HAP-1 (cell line): ENCODE measurements around the gene LSM14A.
"Not testable (repeated sequence)": the region's sequence is repeated elsewhere in the genome, so short reads cannot be mapped to it uniquely, and the experiment has no call there.

Source experiments
- DNase-seq, 2 experiments: peaks; one replicate each; pipeline ENCODE4 v3.0.0-alpha.2; 2016 to 2020; ENCODE audit warnings: low spot score in 2 of 2
- H3K27me3 ChIP-seq: fragments of 250-450 bp; sonication (Bioruptor Pico); 2 replicates; pipeline ENCODE4 v1.5.1; 2020; ENCODE audit warnings: low read depth, mild to moderate bottlenecking, moderate library complexity
- H3K36me3 ChIP-seq: fragments of 250-450 bp; sonication (Bioruptor Pico); replicated peaks from 2 replicates; pipeline ENCODE4 v1.5.1; 2020; ENCODE audit warnings: mild to moderate bottlenecking
- H3K4me1 ChIP-seq: fragments of 250-450 bp; sonication (Bioruptor Pico); 2 replicates; pipeline ENCODE4 v1.5.1; 2020; ENCODE audit warnings: mild to moderate bottlenecking
- H3K4me3 ChIP-seq: fragments of 250-450 bp; sonication (Bioruptor Pico); 2 replicates; pipeline ENCODE4 v1.5.1; 2020; ENCODE audit warnings: mild to moderate bottlenecking, moderate library complexity
- H3K9me3 ChIP-seq: fragments of 250-450 bp; sonication (Bioruptor Pico); 2 replicates; pipeline ENCODE4 v1.5.1; 2020; ENCODE audit warnings: mild to moderate bottlenecking, moderate library complexity
- in situ Hi-C: fragments of 300-500 bp; cut with MboI; formaldehyde crosslinking; loops from 3 replicates; pipeline ENCODE4 v1.14.3; 2020; ENCODE audit warnings: low sequenced_read_pairs, inconsistent platforms, mixed read lengths

Gene LSM14A

DNA sequence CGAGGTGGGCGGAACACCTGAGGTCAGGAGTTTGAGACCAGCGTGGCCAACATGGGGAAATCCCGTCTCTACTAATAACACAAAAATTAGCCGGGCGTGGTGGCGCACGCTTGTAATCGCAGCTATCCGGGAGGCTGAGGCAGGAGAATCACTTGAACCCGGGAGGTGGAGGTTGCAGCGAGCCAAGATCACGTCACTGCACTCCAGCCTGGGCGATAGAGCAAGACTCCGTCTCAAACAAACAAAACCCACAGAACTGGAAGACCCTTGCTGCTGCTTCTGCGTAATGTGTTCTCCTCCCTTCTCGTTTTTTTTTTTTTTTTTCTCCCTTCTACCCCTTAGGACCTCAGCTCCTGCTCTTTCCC lies 81.4 kb downstream of the LSM14A start:
- in situ Hi-C loops, H3K27me3 ChIP-seq, H3K9me3 ChIP-seq, DNase-seq, H3K36me3 ChIP-seq, H3K4me1 ChIP-seq: not testable (repeated sequence)
- H3K4me3 ChIP-seq = peak overlapping the region; percentile 87

- in situ Hi-C loops = no loop called here
- H3K4me3 ChIP-seq = peak within 1 kb of the TSS; percentile 87
- no peaks in the 10 kb centered on the region for H3K36me3 ChIP-seq
- DNase-seq = peak; percentile 28 to 91
- H3K27me3 ChIP-seq = no peaks in the 10 kb centered on the region
- no peaks in the 10 kb centered on the region for H3K9me3 ChIP-seq
- H3K4me1 ChIP-seq = peaks cover 4% of the 10 kb centered on the region; the same call in 1 of the 2 replicates
Observed at GRCh38 chr19:34254046-34254697, 81.9 kb downstream of the LSM14A start, which contains the start of gene GARRE1. GARRE1 (plus strand) TSS chr19:34254554; CDS start chr19:34300474, 45,920 bp downstream.

GRCh38 chr19:34254698-34255432 lies 82.6 kb downstream of the LSM14A start:
- Histone ChIP-seq H3K27me3 (no peaks in the 10 kb centered on the region), H3K4me3 (peak overlapping the region; percentile 50), H3K4me1 (peaks cover 4% of the 10 kb centered on the region; the same call in 1 of the 2 replicates), H3K36me3 (no peaks in the 10 kb centered on the region), H3K9me3 (no peaks in the 10 kb centered on the region)
- in situ Hi-C loops = no loop called here
- peak in 1 of 2 experiments; percentile 54 for DNase-seq

DNA sequence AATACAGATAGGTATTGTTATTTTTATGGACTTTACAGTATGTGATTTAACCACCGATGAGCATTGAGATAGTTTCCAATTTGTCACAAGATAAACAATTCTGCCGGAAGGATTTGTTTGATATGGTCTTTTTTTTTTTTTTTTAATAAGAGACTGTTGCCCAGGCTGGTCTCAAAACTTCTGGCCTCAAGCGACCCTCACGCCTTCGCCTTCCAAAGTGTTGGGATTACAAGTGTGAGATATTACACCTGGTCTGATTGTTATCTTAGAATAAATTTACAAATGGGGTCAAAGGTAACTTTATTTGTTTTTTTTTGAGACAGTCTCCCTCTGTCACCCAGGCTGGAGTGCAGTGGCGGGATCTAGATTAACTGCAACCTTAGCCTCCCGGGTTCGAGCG lies 83.2 kb downstream of the LSM14A start:
- Histone ChIP-seq H3K36me3 (no peaks in the 10 kb centered on the region), H3K4me3 (peak overlapping the region; percentile 50), H3K27me3 (no peaks in the 10 kb centered on the region), H3K4me1 (peaks cover 4% of the 10 kb centered on the region), H3K9me3 (no peaks in the 10 kb centered on the region)
- DNase-seq = no peak
- in situ Hi-C loops = no loop called here

GRCh38 chr19:34256835-34257558 lies 84.7 kb downstream of the LSM14A start:
- no peak for DNase-seq
- Histone ChIP-seq H3K4me1 (peaks cover 8% of the 10 kb centered on the region), H3K9me3 (no peaks in the 10 kb centered on the region), H3K36me3 (no peaks in the 10 kb centered on the region), H3K4me3 (no peak overlapping the region), H3K27me3 (no peaks in the 10 kb centered on the region)
- in situ Hi-C loops = no loop called here

DNA sequence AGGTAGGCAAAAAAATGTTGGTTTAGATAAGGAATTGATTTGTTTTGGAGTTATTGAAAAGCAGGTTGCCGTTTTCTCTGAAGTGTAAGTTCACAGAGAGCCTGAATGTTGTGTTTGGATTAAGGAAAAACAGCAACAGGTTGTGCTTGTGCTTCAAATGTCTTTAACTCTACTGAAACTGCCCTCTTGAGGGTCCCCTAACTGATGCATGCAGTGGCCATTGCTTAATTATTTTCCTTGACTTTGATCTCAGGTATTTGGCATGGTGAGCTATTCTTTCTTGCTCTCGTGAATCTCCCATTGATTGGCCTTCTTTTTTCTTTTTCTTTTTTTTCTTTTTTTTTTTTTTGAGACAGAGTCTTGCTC lies 85.2 kb downstream of the LSM14A start:
- H3K4me1 ChIP-seq = peaks cover 8% of the 10 kb centered on the region
- H3K9me3 ChIP-seq = no peaks in the 10 kb centered on the region
- DNase-seq = no peak
- H3K36me3 ChIP-seq = no peaks in the 10 kb centered on the region
- in situ Hi-C loops = no loop called here
- no peak overlapping the region for H3K4me3 ChIP-seq
- no peaks in the 10 kb centered on the region for H3K27me3 ChIP-seq

DNA sequence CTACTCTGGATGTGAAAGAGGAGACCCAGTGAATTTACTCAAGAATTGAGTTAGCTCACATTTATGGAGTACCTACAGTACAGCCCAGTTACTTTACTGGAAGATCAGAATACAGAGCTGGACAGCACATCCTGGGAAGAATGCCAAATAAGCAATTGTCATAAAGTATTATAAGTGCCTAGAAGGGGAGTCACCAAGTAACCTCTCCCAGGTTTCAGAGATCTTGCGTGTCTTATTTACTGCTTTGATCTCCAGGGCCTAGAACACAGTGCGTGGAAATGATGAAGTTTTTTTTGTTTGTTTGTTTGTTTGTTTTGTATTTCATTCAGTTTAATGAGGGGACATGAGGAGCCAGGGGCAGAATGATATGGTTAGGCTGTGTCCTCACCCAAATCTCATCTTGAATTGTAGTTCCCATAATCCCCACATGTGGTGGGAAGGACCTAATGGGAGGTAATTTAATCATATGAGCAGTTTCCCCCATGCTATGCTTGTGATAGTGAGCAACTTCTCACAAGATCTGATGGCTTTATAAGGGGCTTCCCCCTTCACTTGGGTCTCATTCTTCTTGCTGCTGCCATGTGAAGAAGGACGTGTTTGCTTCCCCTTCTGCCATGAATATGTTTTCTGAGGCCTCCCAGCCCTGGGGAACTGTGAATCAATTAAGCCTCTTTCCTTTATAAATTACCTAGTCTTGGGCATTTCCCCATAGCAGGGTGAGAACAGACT lies 87.2 kb downstream of the LSM14A start:
- DNase-seq = no peak
- in situ Hi-C loops = no loop called here
- H3K27me3 ChIP-seq = no peaks in the 10 kb centered on the region

GRCh38 chr19:34260771-34261173 lies 88.5 kb downstream of the LSM14A start:
- no peaks in the 10 kb centered on the region for H3K9me3 ChIP-seq
- in situ Hi-C loops = no loop called here
- no peaks in the 10 kb centered on the region for H3K36me3 ChIP-seq
- H3K27me3 ChIP-seq = no peaks in the 10 kb centered on the region
- DNase-seq = no peak
- no peak overlapping the region for H3K4me3 ChIP-seq
- H3K4me1 ChIP-seq = peaks cover 4% of the 10 kb centered on the region

More for the DNA sequence above, 87.2 kb downstream of the LSM14A start:
- H3K9me3 ChIP-seq = no peaks in the 10 kb centered on the region
- H3K4me1 ChIP-seq = peaks cover 8% of the 10 kb centered on the region
- H3K36me3 ChIP-seq = no peaks in the 10 kb centered on the region
- no peak overlapping the region for H3K4me3 ChIP-seq

GRCh38 chr19:34261334-34262109 lies 89.2 kb downstream of the LSM14A start:
- in situ Hi-C loops = no loop called here
- H3K4me3 ChIP-seq = no peak overlapping the region
- DNase-seq = no peak

DNA sequence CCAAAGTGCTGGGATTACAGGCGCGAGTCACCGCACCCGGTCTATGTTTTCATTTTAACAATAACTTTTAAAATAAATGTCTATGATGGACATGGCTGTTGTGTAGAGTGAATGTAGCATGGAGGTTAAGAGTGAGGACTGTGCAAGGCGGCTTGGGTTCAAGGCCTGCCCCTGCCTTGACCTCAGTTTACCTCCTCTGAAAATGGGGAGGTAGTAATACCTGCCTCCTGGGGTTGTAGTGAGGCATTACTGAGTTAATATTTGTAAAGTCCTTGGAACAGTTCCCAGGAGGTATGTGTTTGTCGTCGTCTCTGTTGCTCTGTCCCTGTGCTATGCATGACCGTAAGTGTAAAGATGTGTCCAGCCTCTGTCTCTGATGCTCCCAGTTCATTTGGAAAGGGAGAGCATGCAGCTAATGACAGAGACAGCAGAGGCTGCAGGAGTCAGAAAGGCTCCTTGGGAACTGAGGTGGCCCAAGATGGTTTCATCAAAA lies 91.5 kb downstream of the LSM14A start:
- Histone ChIP-seq H3K27me3 (no peaks in the 10 kb centered on the region), H3K36me3 (no peaks in the 10 kb centered on the region), H3K9me3 (no peaks in the 10 kb centered on the region), H3K4me1 (peaks cover 4% of the 10 kb centered on the region), H3K4me3 (no peak overlapping the region)
- in situ Hi-C loops = no loop called here
- DNase-seq = no peak

More at GRCh38 chr19:34261334-34262109, 89.2 kb downstream of the LSM14A start:
- Histone ChIP-seq H3K4me1 (peaks cover 4% of the 10 kb centered on the region), H3K36me3 (no peaks in the 10 kb centered on the region), H3K9me3 (no peaks in the 10 kb centered on the region), H3K27me3 (no peaks in the 10 kb centered on the region)

DNA sequence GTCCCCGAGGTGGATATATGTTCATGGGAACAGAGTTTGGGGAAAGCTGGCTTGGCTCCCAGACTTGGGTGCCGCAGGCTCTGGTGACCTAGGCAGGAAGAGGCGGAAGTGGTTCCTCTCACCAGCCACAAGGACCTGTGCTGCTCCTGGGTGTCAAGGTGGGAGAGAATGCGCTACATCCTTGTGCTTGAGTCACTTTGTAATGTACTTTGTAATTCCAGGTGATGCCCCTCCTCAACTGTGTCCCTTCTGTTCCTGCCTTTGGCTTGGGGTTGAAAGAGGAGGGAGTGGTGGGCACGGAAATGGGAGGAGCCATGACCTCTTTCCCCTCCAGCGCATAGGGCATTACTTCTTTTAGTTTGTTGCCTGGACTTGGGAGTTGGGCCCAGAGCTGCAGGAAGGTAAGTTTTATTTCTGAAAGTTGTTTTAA lies 92.9 kb downstream of the LSM14A start:
- in situ Hi-C loops = no loop called here
- Histone ChIP-seq H3K36me3 (no peaks in the 10 kb centered on the region), H3K4me1 (peaks cover 18% of the 10 kb centered on the region), H3K27me3 (no peaks in the 10 kb centered on the region), H3K4me3 (no peak overlapping the region), H3K9me3 (no peaks in the 10 kb centered on the region)
- no peak for DNase-seq

DNA sequence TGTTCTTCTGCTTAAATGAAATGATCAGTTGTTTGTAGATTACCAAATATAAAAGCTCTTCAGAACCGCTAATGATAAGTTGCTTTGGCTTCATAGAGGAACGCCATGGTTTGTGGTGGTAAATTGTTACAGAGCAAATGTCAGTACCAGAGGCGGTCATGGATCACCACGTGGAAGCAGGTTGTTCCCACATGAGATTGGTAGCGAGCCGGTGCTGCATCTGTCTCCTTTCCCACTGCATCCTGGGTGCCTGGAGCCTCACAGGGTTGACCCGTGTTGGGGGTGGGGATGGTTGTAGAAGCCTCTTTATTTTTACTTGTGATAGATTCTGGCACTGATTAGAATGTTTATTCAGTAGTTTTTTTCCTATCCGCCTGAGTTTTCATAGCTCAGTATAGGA lies 96.8 kb downstream of the LSM14A start:
- in situ Hi-C loops = no loop called here
- H3K4me3 ChIP-seq = no peak overlapping the region
- peaks cover 19% of the 10 kb centered on the region for H3K4me1 ChIP-seq
- DNase-seq = no peak
- no peaks in the 10 kb centered on the region for H3K27me3 ChIP-seq
- H3K36me3 ChIP-seq = no peaks in the 10 kb centered on the region
- no peaks in the 10 kb centered on the region for H3K9me3 ChIP-seq

DNA sequence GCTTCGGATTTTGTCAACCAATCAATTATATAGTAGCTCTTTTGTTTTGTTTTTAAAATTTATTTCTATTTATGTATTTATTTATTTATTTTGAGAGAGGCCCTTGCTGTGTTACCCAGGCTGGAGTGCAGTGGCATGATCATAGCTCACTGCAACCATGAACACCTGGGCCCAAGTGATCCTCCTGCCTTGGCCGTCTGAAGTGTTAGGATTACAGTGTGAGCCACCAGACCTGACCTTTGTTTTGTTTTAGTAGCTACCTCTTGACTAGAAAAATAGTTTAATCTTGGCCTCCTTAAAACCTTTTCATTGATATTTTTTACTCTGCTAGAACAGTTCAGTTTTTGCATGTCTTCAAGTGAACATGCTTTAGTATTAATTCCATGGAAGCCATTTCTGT lies 97.2 kb downstream of the LSM14A start:
- DNase-seq = no peak
- Histone ChIP-seq H3K36me3 (no peaks in the 10 kb centered on the region), H3K27me3 (no peaks in the 10 kb centered on the region), H3K9me3 (no peaks in the 10 kb centered on the region), H3K4me3 (no peak overlapping the region), H3K4me1 (peaks cover 22% of the 10 kb centered on the region)
- in situ Hi-C loops = no loop called here
